ENCODE data around the gene CRELD2. TPM values are rescaled to one million over a fixed set of nuclear protein-coding genes. Genes with fewer than 3 reads are reported as not detected.

Gene CRELD2
- 82.6 and 85.8 TPM in 2 replicates for total RNA-seq

GRCh38 chr22:49917974-49918910, at the start of gene CRELD2, which contains the start of gene ALG12:
Gene CRELD2, plus strand, starts transcription at chr22:49918634. Its CDS starts 136 bp downstream, at chr22:49918770.
Gene ALG12, minus strand, starts transcription at chr22:49918438. Its CDS starts 4,673 bp downstream, at chr22:49913765.

GRCh38 chr22:49960159-49961004, 41.9 kb downstream of the CRELD2 start, which contains the start of gene PIM3:
Gene PIM3, plus strand, starts transcription at chr22:49960772. Its CDS starts 176 bp downstream, at chr22:49960948.

Other genes starting within 250 kb of the CRELD2 start
- gene BRD1, start 90.8 kb upstream of the CRELD2 start, total RNA-seq, result 28.4 and 30.8 TPM in 2 replicates
- 7.7 and 8.8 TPM in 2 replicates for gene ZBED4, start 64.8 kb upstream of the CRELD2 start, total RNA-seq
- gene ALG12, start 196 bp upstream of the CRELD2 start, total RNA-seq, result 18.0 and 36.6 TPM in 2 replicates
- 36.5 and 53.8 TPM in 2 replicates for gene PIM3, start 42.1 kb downstream of the CRELD2 start, total RNA-seq
- under 0.01 TPM in 2 replicates for gene IL17REL, start 94.1 kb downstream of the CRELD2 start, total RNA-seq
- gene TTLL8, start 139.7 kb downstream of the CRELD2 start, total RNA-seq, result not detected in 2 replicates
- under 0.01 TPM in 1 of 2 replicates, not detected in the other for gene MLC1, start 166.8 kb downstream of the CRELD2 start, total RNA-seq
- gene MOV10L1, start 171.4 kb downstream of the CRELD2 start, total RNA-seq, result 1.0 and 1.3 TPM in 2 replicates